SKM-1 treated with dmso at 0.1 percent for 144 hours (cell line): ENCODE results near the gene ASPHD2.
A peak's percentile ranks its signal among the peaks of the same experiment; 100 is the strongest.
"Not testable (repeated sequence)": the region's sequence is repeated elsewhere in the genome, so short reads cannot be mapped to it uniquely, and the experiment has no call there.

Experiments
- DNase-seq: peaks from one replicate; lab custom pipeline; 2025; ENCODE audit not compliant: unreplicated experiment; lab: John Stamatoyannopoulos, UW

ASPHD2 gene, protein sequence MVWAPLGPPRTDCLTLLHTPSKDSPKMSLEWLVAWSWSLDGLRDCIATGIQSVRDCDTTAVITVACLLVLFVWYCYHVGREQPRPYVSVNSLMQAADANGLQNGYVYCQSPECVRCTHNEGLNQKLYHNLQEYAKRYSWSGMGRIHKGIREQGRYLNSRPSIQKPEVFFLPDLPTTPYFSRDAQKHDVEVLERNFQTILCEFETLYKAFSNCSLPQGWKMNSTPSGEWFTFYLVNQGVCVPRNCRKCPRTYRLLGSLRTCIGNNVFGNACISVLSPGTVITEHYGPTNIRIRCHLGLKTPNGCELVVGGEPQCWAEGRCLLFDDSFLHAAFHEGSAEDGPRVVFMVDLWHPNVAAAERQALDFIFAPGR

DNA sequence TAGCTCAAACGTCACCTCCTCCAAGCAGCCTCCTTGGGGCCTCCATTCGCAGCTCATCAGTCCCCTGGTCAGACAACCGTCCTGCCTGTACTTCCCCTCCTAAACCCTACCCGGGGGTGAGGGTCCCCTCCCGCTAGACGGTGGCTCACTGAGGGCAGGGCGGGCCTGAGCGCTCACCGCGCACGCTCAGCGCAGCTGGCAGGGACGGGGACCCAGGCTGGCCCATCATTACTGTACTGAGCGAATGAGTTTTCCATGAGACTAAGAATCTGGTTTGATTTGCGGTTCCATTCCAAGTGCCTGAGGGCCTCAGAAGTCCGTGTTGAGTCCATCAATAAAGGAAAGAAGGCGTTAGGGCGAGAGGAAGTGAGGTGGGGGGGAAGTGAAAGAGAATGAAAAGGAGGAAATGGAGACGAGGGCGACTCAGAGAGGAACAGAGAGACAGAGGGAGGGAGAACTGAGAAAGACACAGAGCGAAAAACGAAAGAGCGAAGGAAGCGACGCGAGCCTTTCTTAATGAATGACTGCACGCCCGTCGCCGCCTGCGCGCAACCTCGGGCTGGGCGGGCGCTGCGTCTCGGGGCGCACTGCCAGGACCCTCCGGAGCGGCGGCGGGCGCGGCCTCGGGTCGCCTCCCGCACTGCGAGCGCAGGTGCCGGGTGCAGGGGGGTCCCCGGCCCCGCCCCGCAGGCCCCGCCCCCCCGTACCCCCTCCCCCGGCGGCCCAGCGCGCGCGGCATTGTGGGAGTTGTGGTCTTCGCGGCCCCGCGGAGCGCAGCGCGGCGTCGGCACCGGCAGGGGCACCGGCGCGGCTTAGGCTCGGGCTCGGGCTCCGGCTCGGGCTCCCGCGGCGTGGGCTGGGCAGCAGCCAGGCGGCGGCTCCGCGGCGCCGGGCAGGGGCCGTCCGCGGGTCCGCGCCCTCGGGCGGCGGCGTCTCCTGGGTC, at the start of gene ASPHD2:
ASPHD2 (plus strand) TSS at position 746 of the 943 bp plus-strand sequence. CDS start 4,356 bp downstream, outside the sequence.
- peak; percentile 85 for DNase-seq

DNA sequence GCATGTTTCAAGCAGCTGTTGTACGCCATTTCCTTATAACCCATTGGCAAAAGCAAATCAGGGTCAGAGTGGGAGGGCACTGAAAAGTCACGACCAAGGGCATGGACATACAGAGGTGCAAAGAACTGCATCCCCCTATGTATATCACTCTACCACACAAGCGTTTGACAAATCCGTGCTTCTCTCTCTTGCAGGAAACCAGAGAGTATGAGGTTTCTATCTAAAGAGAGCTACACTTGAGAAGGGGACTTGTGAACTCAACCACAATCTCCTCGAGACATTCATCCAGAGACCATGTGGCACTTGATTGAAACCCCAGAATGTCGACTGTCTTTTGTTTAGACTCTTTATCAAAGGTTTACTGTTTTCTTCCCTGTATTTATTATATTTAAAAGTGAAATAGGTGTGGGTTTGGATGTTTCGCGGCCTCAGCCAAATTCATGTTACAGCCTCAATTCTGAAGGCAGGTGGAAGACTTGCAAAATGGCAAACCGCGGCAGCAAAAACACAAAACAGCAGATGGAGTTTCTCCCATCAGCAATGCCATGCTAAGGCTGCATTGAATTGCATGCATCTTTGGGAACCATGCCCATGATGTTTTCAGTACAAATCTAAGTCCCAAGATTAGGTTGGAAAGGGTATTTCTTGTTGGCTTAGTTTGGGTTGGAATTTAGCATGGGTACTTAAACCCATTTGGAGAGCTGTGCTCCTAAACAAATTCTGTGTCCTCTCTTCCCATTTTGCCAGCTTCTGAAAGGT, 48.8 kb upstream of the ASPHD2 start:
- DNase-seq: no peak

DNA sequence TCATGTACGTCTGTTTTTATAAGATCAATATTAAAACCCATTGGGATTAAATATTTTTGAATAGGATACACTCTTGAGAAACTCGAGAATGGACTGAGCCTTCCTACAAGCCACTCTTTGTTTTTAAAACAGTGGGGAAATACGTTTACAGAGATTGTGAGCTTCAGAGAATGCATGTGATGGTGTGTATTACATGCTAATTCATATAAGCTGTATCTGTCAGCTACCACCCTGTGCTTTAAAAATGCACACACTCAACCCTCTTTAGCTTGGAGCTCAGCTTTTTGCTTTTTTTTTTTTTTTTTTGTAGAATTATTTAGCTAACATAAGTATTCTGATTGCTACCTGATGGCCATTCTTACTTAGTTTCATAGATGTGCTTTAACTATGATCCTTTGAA, 46.3 kb upstream of the ASPHD2 start:
- no peak for DNase-seq

DNA sequence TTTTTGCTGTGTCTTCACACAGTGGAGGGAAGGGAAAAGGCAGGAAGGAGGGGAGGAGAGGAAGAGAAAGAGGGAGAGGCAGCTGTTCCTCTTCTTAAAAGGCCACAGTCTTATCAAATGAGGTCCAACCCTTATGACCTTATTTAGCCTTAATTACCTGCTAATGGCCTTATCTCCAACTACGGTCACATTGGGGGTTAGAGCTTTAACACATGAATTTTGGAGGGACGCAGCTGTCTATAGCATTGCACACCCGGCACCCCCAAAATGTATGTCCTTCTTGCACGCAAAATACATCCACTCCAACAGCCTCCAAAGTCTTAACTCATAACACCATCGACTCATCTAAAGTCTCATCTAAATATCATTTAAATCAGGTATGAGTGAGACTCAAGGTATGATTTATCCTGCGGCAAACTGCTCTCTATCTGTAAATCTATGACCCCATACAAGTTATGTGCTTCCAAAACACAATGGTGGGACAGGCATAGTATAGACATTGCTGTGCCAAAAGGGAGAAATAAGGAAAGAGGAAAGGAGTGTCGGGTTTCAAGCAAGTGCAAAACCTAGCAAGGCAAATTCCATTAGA, 45.0 kb upstream of the ASPHD2 start:
- DNase-seq: no peak

DNA sequence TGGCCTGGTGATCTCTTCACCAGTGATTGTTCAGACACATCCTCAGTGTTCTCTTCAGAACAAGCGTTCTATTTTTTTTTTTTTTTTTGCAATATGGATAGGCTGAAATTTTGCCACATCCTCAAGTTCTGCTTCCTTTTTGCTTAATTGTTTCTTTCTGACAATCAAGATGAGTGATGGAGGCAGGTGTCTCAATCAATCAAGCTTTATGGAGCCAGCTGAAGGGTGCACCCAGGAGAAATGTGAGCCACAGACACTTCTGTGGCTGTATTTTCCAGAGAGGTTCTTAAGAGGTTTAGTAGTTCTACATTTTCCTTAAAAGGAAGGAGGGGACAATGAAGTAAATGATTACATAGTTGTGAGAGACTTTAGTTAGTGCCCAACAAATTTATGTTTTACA, 43.9 kb upstream of the ASPHD2 start:
- no peak for DNase-seq

DNA sequence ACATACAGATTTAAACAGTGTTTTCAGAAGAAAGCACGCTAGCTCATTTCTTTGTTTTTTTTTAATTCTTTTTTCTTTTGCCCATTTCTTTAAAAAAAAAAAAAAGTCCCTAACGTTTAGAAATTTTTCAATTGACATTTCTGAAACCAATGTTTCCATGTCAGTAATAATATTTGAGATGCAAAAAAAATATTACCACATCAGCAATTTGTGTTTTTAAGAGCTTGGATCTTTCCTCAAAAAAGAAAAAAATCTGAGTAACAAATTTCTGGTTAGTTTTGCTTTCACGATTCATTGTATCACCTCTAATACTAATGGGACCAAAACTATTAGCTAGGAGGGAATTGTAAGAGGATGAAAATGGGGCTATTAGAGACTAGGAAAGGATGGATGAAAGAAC, 39.9 kb upstream of the ASPHD2 start:
- DNase-seq: no peak

DNA sequence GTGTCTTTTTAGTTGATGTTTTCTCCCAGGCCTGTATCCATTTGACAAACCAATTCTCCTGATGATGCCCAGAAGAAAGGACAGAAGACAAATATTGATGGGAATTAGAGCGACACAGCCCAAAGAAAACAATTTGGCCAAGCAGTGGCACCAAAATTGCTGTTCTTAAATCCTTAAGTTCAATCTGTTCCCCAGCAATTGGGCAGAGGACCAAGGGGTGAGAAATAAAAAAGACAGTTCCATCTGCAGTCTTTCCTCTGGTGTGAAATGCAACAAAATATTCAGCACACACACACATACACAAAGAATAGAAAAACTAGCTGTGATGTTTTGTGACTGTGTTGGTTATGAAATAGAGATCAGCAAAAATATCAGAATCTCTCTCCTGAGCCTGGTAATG, 38.0 kb upstream of the ASPHD2 start:
- no peak for DNase-seq

DNA sequence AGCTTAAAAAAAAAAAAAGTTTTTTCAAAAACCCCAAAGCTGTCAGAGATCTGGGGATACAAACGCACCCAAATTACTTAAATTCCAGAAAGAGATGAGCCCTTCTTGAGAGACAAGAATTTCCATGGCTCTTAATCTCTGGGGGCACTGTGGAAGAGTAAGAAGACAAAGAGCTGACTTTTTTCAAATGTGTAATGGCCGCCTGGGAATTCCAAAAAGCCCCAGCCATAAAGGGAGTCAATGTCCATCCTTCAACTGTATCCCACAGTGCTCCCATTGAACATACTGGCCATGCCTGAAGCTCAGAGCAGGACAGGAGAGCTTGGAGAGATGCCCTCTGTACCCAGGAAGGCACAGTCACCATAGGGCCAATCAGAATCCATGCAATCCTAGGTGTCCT, 37.4 kb upstream of the ASPHD2 start:
- no peak for DNase-seq

DNA sequence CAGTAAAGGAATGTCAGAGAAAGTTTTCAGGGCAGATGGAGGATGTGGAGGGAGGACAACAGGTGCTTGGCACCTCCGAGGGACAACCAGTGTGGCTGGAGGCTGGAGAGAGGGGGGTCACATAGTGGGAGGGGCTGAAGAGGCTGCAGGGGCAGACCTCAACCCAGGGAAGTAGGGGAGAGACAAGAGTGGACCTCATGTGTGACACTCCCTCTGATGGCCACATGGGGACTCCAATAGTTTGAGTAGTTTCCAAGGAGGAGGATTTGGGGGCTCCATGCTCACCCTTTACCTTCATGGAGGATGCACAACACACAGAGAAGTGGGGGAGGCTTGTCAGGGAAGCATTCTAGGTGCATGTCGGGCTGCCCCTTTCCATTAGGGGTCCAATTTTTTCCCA, 35.1 kb upstream of the ASPHD2 start:
- DNase-seq: no peak

DNA sequence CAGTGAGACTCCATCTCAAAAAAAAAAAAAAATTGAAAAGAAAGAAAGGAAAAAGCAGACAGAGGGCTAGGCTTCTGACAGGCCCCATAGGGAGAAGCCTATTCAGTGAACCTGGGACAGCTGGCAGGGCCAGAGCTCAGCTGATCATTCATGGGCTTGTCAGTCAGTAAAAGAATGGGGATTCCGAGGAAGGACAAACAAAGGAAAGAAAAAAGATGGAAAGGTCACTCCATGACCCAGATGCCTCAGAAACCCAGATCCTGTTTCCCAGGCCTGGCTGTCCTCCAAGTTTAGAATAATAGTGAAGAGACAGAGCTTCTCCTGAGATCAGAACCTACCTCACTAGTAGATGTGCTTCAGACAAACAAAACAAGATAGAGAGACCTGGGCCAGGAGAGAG, 34.3 kb upstream of the ASPHD2 start:
- DNase-seq: no peak

DNA sequence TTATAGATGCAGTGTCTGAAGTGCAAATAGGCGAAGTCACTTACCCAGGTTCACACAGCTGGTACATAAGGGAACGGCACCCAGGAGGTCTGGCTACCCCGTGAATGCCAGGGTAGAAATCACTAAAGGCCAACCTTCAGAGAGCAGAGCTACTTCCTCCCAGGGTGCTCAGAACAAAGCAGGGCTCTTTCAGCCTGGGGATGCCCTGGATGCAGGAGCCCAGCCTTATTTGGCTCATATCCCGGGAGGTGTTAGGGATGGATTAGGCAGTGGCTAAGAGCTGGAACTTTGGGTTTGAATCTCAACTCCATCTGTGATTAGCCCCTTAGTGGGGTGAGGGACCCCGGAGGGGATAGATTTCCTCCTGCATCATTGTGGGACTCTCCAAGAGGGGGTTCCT, 33.1 kb upstream of the ASPHD2 start:
- no peak for DNase-seq

DNA sequence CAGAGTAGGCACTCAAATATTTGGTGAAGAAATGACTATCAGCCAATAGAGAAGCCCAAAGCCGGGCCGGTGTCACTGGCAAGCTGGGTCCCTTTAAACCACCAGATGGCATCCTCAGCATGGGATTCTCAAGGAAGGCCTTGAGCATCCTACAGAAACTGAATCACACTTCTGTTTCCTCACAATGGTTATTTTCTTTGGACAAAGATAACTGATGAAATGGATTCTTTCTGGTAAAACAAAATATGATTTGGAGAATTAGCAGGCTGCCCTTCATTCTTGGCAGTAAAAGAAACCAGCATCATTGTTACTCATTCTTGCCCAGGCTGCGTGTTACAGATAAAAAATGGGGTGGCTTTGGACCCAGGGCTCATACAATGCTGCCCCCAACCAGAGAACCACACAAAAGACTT, 30.3 kb upstream of the ASPHD2 start:
- DNase-seq: peak; percentile 56

DNA sequence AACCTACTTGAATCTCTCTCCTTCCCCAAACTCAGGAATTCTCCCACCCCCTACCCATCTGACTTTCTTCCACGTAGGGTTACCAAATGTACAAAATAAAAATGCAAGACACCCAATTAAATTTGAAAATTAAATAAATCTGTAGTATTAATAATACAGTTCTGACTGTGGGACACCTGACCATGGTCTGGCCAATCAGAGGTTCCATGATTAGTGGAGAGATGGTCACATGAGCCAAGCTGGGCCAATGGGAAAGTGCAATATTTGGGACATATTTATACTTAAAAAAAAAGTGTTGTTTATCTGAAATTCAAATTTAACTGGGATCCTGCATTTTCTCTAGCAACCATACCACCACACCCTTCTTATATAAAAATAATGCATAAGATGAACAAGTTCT, 29.8 kb upstream of the ASPHD2 start:
- DNase-seq: no peak

DNA sequence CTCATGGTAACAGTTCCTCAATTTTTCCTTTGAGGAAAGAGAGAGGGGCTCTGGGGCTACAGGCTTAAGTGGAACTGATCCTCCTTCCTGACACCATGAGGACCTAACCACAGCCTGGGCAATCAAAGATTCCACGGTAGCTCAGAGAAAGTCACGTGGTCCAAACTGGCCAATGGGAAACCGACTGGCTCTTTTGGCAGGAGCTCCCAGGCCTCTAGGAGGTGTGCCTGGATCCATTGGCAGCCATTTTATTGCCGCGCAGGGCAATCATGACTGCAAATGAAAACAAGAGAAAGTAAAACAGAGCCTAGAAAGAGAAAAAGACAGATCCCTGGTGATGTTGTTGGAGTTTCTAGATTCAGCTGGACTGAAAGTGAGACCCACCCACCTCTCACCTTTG, 27.3 kb upstream of the ASPHD2 start:
- DNase-seq: no peak

DNA sequence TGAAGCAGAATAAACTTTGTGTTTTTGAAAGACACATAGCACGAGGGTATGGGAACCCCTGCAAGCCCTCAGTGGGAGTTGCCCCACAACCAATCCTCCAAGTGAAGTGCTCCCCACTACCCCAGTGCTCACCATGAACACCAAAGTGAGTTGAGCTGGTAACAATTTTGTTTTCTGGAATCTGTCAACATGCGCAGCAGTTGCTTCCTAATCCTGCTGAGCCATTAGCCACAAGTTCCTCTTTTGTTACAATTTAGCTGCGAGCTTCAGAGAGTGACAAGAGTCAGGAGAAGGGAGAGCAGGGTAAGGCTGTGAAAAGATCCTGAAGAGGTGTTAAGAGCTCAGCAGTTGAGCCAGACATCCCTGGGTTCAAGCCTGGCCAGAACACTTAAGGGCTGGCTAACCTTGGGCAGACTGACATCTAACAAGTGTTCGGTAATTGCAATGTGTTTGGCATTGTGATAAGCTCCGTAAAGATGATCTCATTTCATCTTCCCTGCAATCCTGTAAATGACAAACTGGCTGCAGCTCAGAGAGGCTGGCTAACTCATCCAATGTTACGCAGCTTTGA, 24.1 kb upstream of the ASPHD2 start:
- peak; percentile 92 for DNase-seq

DNA sequence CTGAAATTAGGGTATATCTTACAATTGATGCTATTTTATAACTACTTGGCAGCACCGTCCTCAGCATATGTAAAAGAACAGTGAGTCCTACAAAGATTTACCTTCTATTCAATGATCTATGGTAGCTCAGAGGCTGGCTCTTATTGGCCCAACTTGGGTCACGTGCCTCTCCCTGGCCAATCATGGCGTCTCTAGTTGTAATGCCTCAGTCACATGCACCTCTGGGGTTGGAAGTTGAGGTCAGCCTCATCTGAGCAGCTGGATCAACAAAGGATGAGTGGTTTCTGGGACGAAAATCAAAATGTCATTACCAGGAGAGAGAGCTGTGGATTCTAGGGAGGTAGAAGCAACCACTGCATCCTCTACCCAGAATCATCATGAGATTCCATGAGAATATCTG, 22.9 kb upstream of the ASPHD2 start:
- no peak for DNase-seq

DNA sequence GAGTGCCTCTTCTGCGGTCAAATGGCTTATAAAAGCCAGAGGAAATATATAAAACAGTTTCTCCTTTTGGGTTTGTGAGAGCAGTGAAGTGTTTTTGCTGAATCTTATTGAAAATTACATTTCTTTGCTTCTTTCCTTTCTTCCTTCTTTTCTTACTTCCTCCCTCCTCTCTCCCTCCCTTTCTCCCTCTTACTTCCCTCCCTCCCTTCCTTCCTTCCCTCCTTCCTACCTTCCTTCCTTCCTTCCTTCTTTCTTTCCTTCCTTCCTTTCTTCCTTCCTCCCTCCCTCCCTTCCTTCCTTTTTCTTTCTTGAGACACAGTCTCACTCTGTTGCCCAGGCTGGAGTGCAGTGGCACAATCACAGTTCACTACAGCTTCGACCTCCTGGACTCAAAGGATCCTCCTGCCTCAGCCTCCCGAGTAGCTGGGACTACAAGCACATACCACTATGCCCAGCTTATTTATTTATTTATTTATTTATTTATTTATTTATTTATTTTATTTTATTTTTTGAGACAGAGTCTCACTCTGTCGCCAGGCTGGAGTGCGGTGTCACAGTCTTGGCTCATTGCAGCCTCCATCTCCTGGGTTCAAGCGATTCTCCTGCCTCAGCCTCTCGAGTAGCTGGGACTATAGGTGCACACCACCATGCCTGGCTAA, 20.4 kb upstream of the ASPHD2 start:
- not testable (repeated sequence) for DNase-seq

DNA sequence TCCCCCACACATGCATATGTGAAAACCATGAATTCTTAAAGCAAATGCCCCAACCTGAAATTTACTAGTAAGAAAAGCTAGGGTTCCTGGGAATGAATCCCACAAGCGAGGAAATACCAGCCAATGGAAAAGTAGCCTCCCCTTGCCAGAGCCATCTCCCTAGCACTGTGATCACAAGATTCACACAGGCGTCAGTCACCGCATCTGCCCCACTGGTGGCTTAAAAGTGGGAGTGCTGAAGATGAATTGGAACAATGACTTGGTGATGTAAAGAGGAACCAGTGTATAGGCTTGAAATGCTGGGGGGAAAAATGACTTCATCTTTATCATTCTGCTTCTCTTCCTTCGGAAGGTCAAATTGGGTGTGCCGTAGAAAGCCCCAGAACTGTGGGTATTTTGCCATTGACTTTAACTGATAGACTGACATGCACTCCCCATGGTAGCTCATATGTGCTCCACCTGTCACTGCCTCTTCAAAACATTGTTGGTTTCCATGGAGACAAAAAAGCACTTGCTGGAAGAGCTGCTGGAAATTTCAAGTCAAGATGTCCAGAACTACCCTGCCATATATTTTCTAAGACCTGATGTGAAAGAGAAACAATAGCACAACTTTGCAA, 19.2 kb upstream of the ASPHD2 start:
- DNase-seq: no peak

DNA sequence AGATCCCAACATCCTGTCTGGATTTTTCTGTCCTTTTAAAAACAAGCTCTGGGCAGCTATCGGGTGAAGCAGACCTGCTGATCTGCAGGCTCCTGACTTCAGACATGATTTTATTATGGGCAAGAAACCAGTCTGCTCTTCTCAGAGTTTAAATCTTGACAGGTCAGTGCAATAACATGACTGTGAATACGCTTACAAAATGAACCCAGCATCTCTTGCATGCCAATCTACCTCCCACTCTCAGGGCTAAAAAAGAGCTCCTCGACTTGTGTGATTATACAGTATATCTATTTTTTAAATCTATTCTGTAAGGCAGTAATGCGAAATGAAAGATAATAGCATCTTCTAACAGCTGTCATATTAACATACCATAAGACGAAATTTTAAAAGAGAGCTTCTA, 18.7 kb upstream of the ASPHD2 start:
- no peak for DNase-seq

DNA sequence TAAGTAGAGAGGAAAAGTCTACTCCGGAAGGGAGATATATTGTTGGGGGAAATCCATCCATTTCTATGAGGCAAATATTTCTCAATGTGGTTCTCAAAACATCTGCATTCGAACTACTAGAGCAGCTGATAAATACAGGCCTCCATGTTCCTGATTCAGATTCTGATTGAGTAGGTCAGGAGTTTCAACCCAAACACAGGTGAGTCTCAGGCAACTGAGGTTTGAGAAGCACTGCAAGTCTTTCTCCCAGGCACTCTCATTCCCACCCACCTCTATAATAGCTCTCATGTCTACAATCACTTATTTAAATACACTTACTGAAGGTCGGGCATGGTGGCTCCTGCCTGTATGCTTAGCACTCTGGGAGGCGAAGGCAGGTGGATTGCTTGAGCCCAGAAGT, 14.7 kb upstream of the ASPHD2 start:
- DNase-seq: no peak
